ACHN (cell line): ENCODE data around the gene FBXL16.
"Not testable (repeated sequence)": the region's sequence is repeated elsewhere in the genome, so short reads cannot be mapped to it uniquely, and the experiment has no call there.

Source experiments
- DNase-seq: peaks from one replicate; pipeline ENCODE4 v3.0.0-alpha.2; 2015
- in situ Hi-C: cut with HindIII; loops from 2 replicates; pipeline ENCODE4 v1.10.0; 2017; ENCODE audit warnings: low sequenced_read_pairs, low pct_ligation_motif_present, low pct_unique_long_range_greater_than_20kb

The FBXL16 gene

GRCh38 chr16:705431-706188 is at the start of gene FBXL16:
Gene FBXL16, minus strand, starts transcription at chr16:705801. Its CDS starts 8,396 bp downstream, at chr16:697405.
- in situ Hi-C loops = no loop called here
- no peak for DNase-seq

- in situ Hi-C loops = no loop called here
- DNase-seq = no peak
These were observed 49.1 kb upstream of the FBXL16 start for GRCh38 chr16:754656-755055.

- in situ Hi-C loops, DNase-seq: not testable (repeated sequence)
These were observed 48.6 kb upstream of the FBXL16 start for GRCh38 chr16:754121-754607.

GRCh38 chr16:752007-752312 is 46.4 kb upstream of the FBXL16 start:
- no peak for DNase-seq
- in situ Hi-C loops = no loop called here

GRCh38 chr16:751152-752006 is 45.8 kb upstream of the FBXL16 start:
- in situ Hi-C loops = no loop called here
- no peak for DNase-seq

DNA sequence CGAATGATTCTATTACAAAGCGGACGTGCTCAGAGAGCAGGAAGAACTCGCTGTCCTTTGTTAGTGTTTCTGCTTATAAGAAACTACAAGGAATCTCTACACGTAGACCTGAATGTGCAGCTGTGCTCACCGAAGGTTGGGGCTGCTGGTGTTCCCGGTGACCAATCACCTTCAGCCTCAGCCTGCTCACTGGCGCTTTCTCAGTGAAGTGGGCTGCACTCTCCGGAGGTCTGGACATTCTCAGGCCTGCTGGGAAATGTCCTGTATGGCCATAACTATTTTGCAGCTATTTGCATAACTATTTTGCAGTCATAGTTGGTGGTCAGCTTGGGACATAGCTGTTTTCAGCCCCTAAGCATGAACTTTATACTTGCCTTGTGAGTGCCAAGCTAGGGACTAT is 44.9 kb upstream of the FBXL16 start:
- DNase-seq = no peak
- in situ Hi-C loops = no loop called here

GRCh38 chr16:749010-749409 is 43.4 kb upstream of the FBXL16 start:
- in situ Hi-C loops = no loop called here
- peak; percentile 36 for DNase-seq

GRCh38 chr16:747978-748746 is 42.6 kb upstream of the FBXL16 start:
- in situ Hi-C loops = no loop called here
- no peak for DNase-seq

- no peak for DNase-seq
- in situ Hi-C loops = no loop called here
These were observed 41.0 kb upstream of the FBXL16 start for GRCh38 chr16:746637-747036.

GRCh38 chr16:745739-746138 is 40.1 kb upstream of the FBXL16 start:
- in situ Hi-C loops = no loop called here
- peak; percentile 66 for DNase-seq

DNA sequence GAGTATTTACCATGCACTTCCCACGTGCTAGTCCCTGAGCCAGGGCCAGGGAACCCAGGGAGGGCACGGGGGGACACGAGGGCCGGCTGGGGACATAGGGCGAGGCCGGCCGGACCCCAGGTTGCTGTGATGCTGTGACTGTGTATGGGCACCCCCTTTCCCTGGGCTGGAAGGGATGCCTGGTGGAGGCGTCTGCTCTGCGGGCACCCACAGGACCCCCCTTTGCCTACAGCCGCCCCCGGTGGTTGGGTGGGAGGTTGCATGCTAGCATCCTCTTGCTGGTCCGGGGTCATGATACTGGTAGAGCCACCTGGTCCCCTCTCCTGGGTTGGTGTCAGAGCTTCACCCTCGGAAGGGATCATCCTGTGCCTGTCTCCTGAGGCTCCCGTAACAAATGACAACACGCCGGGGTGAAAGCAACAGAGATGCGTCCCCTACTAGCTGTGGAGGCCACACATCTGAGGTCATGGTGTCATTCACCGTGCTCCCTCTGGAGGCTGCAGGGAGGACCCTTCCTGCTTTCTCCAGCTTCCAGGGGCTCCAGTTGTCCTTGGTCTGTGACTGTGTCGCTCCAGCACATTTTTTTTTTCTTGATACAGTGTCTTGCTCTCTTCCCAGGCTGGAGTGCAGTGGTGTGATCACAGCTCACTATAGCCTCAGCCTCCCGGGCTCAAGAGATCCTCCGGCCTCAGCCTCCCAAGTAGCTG is 38.3 kb upstream of the FBXL16 start:
- DNase-seq = no peak

GRCh38 chr16:742894-743293 is 37.3 kb upstream of the FBXL16 start:
- in situ Hi-C loops = not testable (repeated sequence)

More for the DNA sequence above, 38.3 kb upstream of the FBXL16 start:
- in situ Hi-C loops = no loop called here

GRCh38 chr16:741986-742629 is 36.5 kb upstream of the FBXL16 start:
- in situ Hi-C loops = no loop called here
- DNase-seq = no peak

More at GRCh38 chr16:742894-743293, 37.3 kb upstream of the FBXL16 start:
- DNase-seq = not testable (repeated sequence)

GRCh38 chr16:740764-741505 is 35.3 kb upstream of the FBXL16 start, which contains the start of gene CIAO3:
Gene CIAO3, minus strand, starts transcription at chr16:740997. Its CDS starts 12 bp downstream, at chr16:740985.
- peak; percentile 96 for DNase-seq
- in situ Hi-C loops = no loop called here

DNA sequence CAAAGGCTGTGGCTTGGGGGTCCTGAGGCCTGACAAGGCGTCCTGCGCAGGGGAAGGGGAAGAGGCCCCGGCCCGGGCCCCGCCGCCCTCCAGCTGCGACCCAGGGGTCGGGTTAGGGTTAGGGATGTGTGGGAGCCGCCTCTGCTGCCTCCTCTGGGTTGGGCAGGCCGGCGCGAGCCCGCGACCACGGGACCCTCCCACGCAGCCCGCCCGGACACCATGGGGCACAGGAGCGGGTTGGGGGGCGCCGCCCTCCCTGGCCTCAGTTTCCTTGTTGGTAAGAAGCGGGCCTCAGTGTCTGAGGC is 34.8 kb upstream of the FBXL16 start:
- DNase-seq = no peak
- in situ Hi-C loops = no loop called here

GRCh38 chr16:739560-740458 is 34.2 kb upstream of the FBXL16 start:
- DNase-seq = peak; percentile 35
- in situ Hi-C loops = no loop called here
